Measurements from ENCODE around the gene NDUFS8. TPM values are rescaled to one million over a fixed set of nuclear protein-coding genes. Genes with fewer than 3 reads are reported as not detected.

The NDUFS8 gene
- total RNA-seq, 2 experiments from 2014 or later: 112 to 128 TPM

GRCh38 chr11:68014947-68015447 is 15.5 kb upstream of the NDUFS8 start:
- H3K4me3 Mint-ChIP-seq: no peak overlapping the region
- POLR2A ChIA-PET: no interaction called here
- DNase-seq: no peak
- no peaks in the 10 kb centered on the region for H3K27me3 Mint-ChIP-seq
- no peaks in the 10 kb centered on the region for H3K36me3 Mint-ChIP-seq (ENCODE audit: low read depth)
- H3K9me3 Mint-ChIP-seq: no peaks in the 10 kb centered on the region
- CTCF ChIA-PET: interaction anchor here (0.5 kb wide), 1 partner anchor 449 kb away, joined by 5 read pairs; no protein-coding TSS in a partner anchor
- H3K27ac Mint-ChIP-seq: no peak overlapping the region
- H3K4me1 Mint-ChIP-seq: no peaks in the 10 kb centered on the region

DNA sequence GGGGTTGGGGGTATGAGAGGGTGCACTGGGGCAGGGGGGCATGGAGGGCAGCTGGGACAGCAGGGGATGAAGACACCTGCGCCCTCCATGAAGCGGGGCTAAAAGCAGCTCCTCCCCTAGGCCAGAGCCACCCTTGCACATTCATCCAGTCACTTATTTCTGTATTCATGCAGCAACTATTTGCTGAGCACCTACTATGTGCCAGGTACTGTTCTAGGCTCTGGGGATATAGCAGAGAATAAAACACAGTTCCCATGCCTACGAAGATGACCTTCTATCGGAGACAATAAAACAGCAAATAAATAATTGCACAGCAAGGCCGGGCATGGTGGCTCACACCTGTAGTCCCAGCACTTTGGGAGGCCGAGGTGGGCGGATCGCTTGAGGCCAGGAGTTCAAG is 15.0 kb upstream of the NDUFS8 start:
- Mint-ChIP-seq H3K27ac (no peak overlapping the region), H3K36me3 (ENCODE audit: low read depth) (no peaks in the 10 kb centered on the region), H3K4me3 (no peak overlapping the region), H3K4me1 (no peaks in the 10 kb centered on the region), H3K27me3 (no peaks in the 10 kb centered on the region), H3K9me3 (no peaks in the 10 kb centered on the region)
- ChIA-PET POLR2A (no interaction called here), CTCF (no interaction called here)
- no peak for DNase-seq

GRCh38 chr11:68016161-68016903 is 14.1 kb upstream of the NDUFS8 start:
- no peak for DNase-seq
- H3K4me3 Mint-ChIP-seq: no peak overlapping the region
- H3K27ac Mint-ChIP-seq: no peak overlapping the region
- H3K27me3 Mint-ChIP-seq: no peaks in the 10 kb centered on the region
- no peaks in the 10 kb centered on the region for H3K4me1 Mint-ChIP-seq
- no peaks in the 10 kb centered on the region for H3K36me3 Mint-ChIP-seq (ENCODE audit: low read depth)
- ChIA-PET POLR2A (no interaction called here), CTCF (no interaction called here)
- no peaks in the 10 kb centered on the region for H3K9me3 Mint-ChIP-seq

DNA sequence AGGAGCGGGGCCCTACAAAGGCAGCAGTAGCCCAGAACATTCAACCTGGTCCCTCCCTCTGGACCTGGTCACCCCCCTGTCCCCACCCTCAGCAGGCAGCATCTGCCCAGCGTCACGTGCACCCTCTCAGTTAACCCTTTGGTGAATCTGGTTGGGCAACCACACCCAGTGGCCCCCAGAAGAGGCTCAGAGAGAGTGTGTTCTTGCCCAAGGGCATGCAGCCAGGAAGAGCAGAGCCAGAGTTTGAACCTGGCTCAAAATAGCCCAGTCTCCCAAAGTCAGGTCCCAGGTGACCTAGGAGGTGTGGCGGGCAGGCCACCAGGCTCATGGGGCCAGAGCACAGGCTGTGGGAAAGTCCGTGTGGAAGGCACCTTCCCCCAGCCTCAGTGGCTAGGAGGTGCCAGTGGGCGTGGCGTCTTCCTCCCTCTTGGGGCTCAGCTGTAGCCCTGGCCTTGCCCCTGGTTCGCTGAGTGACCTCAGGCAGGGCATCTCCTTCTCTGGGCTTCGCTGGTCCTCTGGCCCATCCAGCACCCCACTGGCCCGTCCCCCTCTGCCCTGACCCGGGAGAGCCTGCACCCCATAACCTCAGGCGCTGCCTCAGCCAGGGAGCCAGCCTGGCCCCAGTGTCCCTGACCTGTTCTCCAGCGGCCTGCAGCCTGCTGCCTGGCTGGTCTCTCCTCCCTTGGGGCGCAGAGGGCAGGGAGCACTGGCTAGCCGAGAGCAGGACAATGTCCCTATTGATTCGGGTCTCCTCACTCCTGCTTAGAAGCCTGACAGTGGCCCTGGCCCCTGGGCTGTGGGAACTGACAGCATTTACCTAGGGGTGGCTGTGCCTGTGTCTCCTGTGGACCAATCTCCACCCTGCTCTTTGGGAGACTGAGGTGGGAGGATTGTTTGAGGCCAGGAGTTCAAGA is 13.3 kb upstream of the NDUFS8 start:
- H3K4me3 Mint-ChIP-seq: no peak overlapping the region
- ChIA-PET CTCF (no interaction called here), POLR2A (no interaction called here)
- H3K27ac Mint-ChIP-seq: no peak overlapping the region
- no peaks in the 10 kb centered on the region for H3K9me3 Mint-ChIP-seq
- no peak for DNase-seq
- H3K27me3 Mint-ChIP-seq: no peaks in the 10 kb centered on the region
- no peaks in the 10 kb centered on the region for H3K36me3 Mint-ChIP-seq (ENCODE audit: low read depth)
- H3K4me1 Mint-ChIP-seq: no peaks in the 10 kb centered on the region

GRCh38 chr11:68017980-68018729 is 12.3 kb upstream of the NDUFS8 start:
- Mint-ChIP-seq H3K4me3 (no peak overlapping the region), H3K4me1 (no peaks in the 10 kb centered on the region), H3K27me3 (no peaks in the 10 kb centered on the region), H3K9me3 (no peaks in the 10 kb centered on the region), H3K27ac (no peak overlapping the region), H3K36me3 (ENCODE audit: low read depth) (no peaks in the 10 kb centered on the region)
- no peak for DNase-seq
- POLR2A ChIA-PET: no interaction called here
- CTCF ChIA-PET: no interaction called here

DNA sequence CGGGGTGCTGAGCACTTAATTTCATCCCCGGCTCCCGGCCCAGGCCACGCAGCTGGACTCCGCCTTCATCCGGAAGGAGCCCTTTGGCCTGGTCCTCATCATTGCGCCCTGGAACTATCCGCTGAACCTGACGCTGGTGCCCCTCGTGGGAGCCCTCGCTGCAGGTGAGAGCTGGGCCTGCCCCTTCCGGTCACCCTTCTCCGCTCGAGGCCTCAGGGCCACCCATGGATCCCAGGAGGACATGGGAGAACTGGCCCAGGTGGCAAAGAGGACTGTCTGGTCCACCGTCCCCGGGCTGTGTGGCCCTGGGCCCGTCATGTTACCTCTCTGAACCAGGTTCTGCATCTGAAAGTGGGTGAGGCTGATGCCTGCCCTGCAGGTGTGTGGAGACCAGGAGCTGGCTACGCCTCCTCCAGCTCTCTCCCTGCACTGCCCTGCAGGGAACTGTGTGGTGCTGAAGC is 11.7 kb upstream of the NDUFS8 start:
- CTCF ChIA-PET: interaction anchor here (1.1 kb wide), 1 partner anchor 126 kb away, joined by 3 read pairs; no protein-coding TSS in a partner anchor
- POLR2A ChIA-PET: no interaction called here
- no peak overlapping the region for H3K27ac Mint-ChIP-seq
- H3K27me3 Mint-ChIP-seq: no peaks in the 10 kb centered on the region
- DNase-seq: no peak
- no peaks in the 10 kb centered on the region for H3K4me1 Mint-ChIP-seq
- no peaks in the 10 kb centered on the region for H3K9me3 Mint-ChIP-seq
- H3K36me3 Mint-ChIP-seq (ENCODE audit: low read depth): no peaks in the 10 kb centered on the region
- no peak overlapping the region for H3K4me3 Mint-ChIP-seq

GRCh38 chr11:68019486-68019885 is 11.0 kb upstream of the NDUFS8 start:
- H3K4me3 Mint-ChIP-seq: no peak overlapping the region
- H3K4me1 Mint-ChIP-seq: no peaks in the 10 kb centered on the region
- ChIA-PET CTCF (interaction anchor here (1.1 kb wide), 1 partner anchor 126 kb away, joined by 3 read pairs; no protein-coding TSS in a partner anchor), POLR2A (no interaction called here)
- no peaks in the 10 kb centered on the region for H3K9me3 Mint-ChIP-seq
- H3K36me3 Mint-ChIP-seq (ENCODE audit: low read depth): no peaks in the 10 kb centered on the region
- H3K27me3 Mint-ChIP-seq: no peaks in the 10 kb centered on the region
- H3K27ac Mint-ChIP-seq: no peak overlapping the region
- no peak for DNase-seq

DNA sequence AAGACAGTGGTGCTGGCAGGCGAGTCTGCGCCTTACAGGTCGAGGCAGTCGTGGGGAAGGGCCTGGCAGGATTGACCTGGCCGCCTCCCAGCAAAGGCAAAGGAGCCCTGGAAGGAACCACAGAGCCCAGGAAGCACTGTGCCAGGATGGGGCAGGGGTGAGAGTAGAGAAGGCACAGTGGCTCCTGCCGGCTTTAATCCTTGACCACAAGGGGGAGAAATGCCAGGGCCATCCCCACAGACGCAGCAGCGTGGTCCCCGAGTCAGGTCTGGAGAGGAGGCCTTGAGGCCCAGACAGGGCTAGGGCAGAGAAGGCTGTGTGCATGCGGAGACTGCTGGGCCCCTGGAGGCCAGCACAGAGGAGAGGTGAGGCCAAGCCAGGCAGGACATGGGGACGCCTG is 9.9 kb upstream of the NDUFS8 start:
- CTCF ChIA-PET: no interaction called here
- POLR2A ChIA-PET: no interaction called here
- Mint-ChIP-seq H3K9me3 (no peaks in the 10 kb centered on the region), H3K27me3 (peaks cover 2% of the 10 kb centered on the region), H3K36me3 (ENCODE audit: low read depth) (no peaks in the 10 kb centered on the region), H3K27ac (no peak overlapping the region), H3K4me1 (no peaks in the 10 kb centered on the region), H3K4me3 (no peak overlapping the region)
- DNase-seq: no peak

DNA sequence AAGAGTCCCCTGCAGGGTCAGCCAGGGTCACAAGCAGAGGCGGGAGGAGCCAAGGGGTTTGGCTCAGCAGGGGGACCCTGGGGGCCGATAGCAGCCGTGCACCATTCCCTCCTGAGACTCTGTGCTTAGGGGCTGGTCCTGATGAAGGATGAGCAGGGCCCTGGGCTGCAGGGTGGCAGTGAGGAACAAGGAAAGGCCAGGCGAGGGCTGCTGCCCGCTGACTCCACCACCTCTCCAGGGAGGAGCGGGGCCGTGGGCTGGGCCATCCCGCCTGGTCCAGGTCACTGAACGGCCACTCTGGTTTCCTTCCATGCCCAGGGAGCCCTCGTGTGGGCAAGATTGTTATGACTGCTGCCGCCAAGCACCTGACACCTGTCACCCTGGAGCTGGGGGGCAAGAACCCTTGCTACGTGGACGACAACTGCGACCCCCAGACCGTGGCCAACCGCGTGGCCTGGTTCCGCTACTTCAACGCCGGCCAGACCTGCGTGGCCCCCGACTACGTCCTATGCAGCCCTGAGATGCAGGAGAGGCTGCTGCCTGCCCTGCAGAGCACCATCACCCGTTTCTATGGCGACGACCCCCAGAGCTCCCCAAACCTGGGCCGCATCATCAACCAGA is 9.2 kb upstream of the NDUFS8 start:
- no peak overlapping the region for H3K4me3 Mint-ChIP-seq
- no peak for DNase-seq
- no peaks in the 10 kb centered on the region for H3K4me1 Mint-ChIP-seq
- ChIA-PET CTCF (no interaction called here), POLR2A (no interaction called here)
- no peaks in the 10 kb centered on the region for H3K36me3 Mint-ChIP-seq (ENCODE audit: low read depth)
- no peaks in the 10 kb centered on the region for H3K9me3 Mint-ChIP-seq
- H3K27ac Mint-ChIP-seq: no peak overlapping the region
- peaks cover 2% of the 10 kb centered on the region for H3K27me3 Mint-ChIP-seq

DNA sequence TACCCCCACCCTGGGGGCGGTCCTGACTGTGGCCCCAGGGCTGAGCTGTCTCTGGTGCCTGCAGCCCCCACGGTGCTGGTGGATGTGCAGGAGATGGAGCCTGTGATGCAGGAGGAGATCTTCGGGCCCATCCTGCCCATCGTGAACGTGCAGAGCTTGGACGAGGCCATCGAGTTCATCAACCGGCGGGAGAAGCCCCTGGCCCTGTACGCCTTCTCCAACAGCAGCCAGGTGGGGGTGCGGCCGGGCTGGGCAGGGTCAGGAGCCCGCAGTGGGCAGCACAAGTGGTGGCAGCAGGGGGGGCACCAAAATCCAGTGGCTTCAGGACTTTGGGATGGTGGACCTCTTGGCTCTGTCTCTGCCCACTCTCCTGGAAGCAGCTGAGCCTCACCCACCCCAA is 8.0 kb upstream of the NDUFS8 start:
- H3K27ac Mint-ChIP-seq: no peak overlapping the region
- no peak for DNase-seq
- no peaks in the 10 kb centered on the region for H3K9me3 Mint-ChIP-seq
- no peak overlapping the region for H3K4me3 Mint-ChIP-seq
- H3K36me3 Mint-ChIP-seq (ENCODE audit: low read depth): no peaks in the 10 kb centered on the region
- POLR2A ChIA-PET: no interaction called here
- H3K27me3 Mint-ChIP-seq: peaks cover 2% of the 10 kb centered on the region
- no peaks in the 10 kb centered on the region for H3K4me1 Mint-ChIP-seq
- CTCF ChIA-PET: interaction anchor here (0.6 kb wide), 1 partner anchor 8 kb away, joined by 7 read pairs; the partner anchor contains the start of gene NDUFS8

- peaks cover 2% of the 10 kb centered on the region for H3K27me3 Mint-ChIP-seq
- DNase-seq: no peak
- CTCF ChIA-PET: no interaction called here
- POLR2A ChIA-PET: no interaction called here
- no peaks in the 10 kb centered on the region for H3K9me3 Mint-ChIP-seq
- H3K27ac Mint-ChIP-seq: no peak overlapping the region
- no peaks in the 10 kb centered on the region for H3K36me3 Mint-ChIP-seq (ENCODE audit: low read depth)
- H3K4me3 Mint-ChIP-seq: no peak overlapping the region
- peaks cover 9% of the 10 kb centered on the region for H3K4me1 Mint-ChIP-seq
Observed at GRCh38 chr11:68024508-68024907, 6.0 kb upstream of the NDUFS8 start.

GRCh38 chr11:68025047-68025446 is 5.4 kb upstream of the NDUFS8 start:
- H3K4me1 Mint-ChIP-seq: peaks cover 12% of the 10 kb centered on the region
- H3K36me3 Mint-ChIP-seq (ENCODE audit: low read depth): no peaks in the 10 kb centered on the region
- CTCF ChIA-PET: no interaction called here
- no peaks in the 10 kb centered on the region for H3K9me3 Mint-ChIP-seq
- no peak overlapping the region for H3K27ac Mint-ChIP-seq
- peak; percentile 23 for DNase-seq
- POLR2A ChIA-PET: no interaction called here
- peaks cover 2% of the 10 kb centered on the region for H3K27me3 Mint-ChIP-seq
- H3K4me3 Mint-ChIP-seq: no peak overlapping the region

Measured in activated CD4-positive, alpha-beta memory T cell treated with anti-CD3 and anti-CD28 coated beads, Interleukin-2, amount 10 ng/mL, durations not matched to agents 7 days and 5 days (primary cell).